A549 (cell line): Measurements from ENCODE around the gene NR2F1.

Experiments used
- CTCF ChIP-seq: fragments of >200 bp; sonication (Bioruptor Twin); formaldehyde crosslinking; IDR thresholded peaks from 3 replicates; pipeline ENCODE4 v1.5.1; 2016
- EP300 ChIP-seq, 2 experiments: fragments of >200 bp; sonication (Bioruptor Twin); formaldehyde crosslinking; IDR thresholded peaks; 2 replicates in 1 of 2; 3 replicates in 1 of 2; pipeline ENCODE4 v1.6.1; 2016 to 2017
- FOSL2 ChIP-seq, 2 experiments: fragments of 450-650 bp in 1 of 2; fragments of >200 bp in 1 of 2; sonication (Bioruptor Twin) in 1 of 2; formaldehyde crosslinking; IDR thresholded peaks; 2 replicates each; pipeline versions ENCODE4 v1.5.0 to v1.6.1; 2016 to 2020; ENCODE audit warnings: mild to moderate bottlenecking in 1 of 2, moderate library complexity in 1 of 2
- MAZ ChIP-seq: fragments of 150-350 bp; IDR thresholded peaks from 2 replicates; pipeline ENCODE4 v1.6.1; 2014; ENCODE audit warnings: antibody characterized with exemption, low read depth, low read length, borderline replicate concordance
- NPAS2 ChIP-seq: fragments of 250-450 bp; sonication (Bioruptor Pico); IDR thresholded peaks from 2 replicates; pipeline ENCODE4 v1.8.0; 2022; ENCODE audit warnings: mild to moderate bottlenecking, moderate library complexity, borderline replicate concordance
- RFX5 ChIP-seq: fragments of 450-650 bp; IDR thresholded peaks from 2 replicates; pipeline ENCODE4 v1.7.1; 2014; ENCODE audit warnings: antibody characterized with exemption, mild to moderate bottlenecking, moderate library complexity
- USF2 ChIP-seq: fragments of 450-650 bp; IDR thresholded peaks from 2 replicates; pipeline ENCODE4 v1.6.1; 2014; ENCODE audit warnings: antibody characterized with exemption
- ZFP36 ChIP-seq: fragments of 450-650 bp; IDR thresholded peaks from 2 replicates; pipeline ENCODE4 v1.6.1; 2014; ENCODE audit warnings: borderline replicate concordance; ENCODE audit not compliant: partially characterized antibody

GRCh38 chr5:93635991-93636390, 53.0 kb downstream of the NR2F1 start:
- TF ChIP-seq EP300 (IDR thresholded peaks at IDR 0.05) (no peak), RFX5 (no peak), CTCF (no peak), USF2 (no peak), ZFP36 (no peak), MAZ (no peak), NPAS2 (CRISPR knock-in tag) (no peak), FOSL2 (IDR thresholded peaks at IDR 0.05) (no peak), FOSL2 (CRISPR knock-in tag; IDR thresholded peaks at IDR 0.05) (no peak)
